Fibroblast of gingiva (primary cell): Measurements from ENCODE around the gene SPSB1.
A peak's percentile ranks its signal among the peaks of the same experiment; 100 is the strongest.

Experiments used
- DNase-seq: peaks from one replicate; pipeline ENCODE4 v3.0.0-alpha.2; 2011; ENCODE audit warnings: low read depth

SPSB1 gene

DNA sequence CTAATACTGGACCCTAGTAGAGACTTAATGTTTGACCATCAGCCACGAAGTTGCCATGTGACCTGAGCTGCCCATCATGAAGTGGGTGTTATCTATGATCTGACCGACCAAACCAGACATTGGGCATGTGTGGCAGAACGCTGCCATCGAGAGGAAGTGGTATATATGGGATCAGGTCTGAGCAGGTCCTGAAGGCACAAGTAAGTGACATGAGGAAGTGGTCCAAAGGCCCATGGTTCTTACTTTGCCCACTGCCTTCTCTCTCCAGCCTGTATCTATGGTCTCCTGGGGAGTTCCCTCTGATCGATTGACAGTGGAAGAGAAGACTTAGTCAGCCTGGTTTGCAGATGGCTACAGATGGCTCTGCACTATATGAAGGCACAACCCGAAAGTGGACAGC lies 7.9 kb downstream of the SPSB1 start:
- no peak for DNase-seq

DNA sequence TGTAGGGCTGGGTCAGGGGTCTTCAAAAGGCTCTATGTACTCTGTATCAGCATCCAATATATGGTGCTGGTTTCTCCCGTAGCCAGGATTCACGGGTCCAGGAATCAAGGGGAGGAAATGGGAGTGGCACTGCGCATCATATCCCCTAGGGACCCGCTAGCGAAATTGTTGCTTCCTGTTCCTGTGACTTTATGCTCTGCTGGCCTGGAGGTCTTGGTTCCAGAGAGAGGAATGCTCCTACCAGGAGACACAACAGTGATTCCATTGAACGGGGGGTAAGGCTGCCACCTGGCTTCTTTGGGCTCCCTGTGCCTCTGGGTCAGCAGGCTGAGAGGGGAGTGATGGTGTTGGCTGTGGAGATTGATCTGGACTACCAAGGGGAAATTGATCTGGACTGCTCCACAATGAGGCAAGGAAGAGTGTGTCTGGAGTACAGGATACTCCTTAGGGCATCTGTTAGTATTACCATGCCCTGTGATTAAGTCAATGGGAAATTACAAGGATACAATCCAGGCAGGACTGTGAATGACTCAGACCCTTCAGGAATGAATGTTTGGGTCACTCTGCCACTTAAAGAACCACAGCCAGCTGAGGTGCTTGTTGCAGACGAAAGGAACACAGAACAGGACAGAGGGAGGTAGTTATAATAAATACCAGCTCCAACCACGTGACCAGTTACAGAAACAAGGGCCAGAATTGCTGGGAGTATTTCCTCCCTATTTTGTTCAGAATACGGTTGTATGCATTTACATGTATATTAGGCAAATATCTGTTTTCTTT lies 10.2 kb downstream of the SPSB1 start:
- DNase-seq, result peak; percentile 86

DNA sequence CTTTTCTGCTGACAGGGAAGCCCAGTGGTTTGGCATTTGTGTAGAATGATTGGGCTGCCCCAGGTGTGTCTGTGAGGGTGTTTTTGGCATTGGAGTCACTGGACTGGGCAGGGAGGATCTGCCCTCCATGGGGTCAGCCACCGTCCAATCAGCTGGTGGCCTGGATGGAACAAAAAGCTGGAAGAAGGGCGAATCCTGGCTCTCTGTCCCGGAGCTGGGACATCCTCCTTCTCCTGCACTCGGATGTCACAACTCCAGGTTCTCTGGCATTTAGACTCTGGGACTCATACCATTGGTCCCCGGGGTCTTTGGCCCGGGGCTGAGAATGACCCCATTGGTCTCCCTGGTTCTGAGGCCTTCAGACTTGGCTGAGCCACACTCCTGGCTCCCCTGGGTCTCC lies 11.2 kb downstream of the SPSB1 start:
- DNase-seq, result no peak

DNA sequence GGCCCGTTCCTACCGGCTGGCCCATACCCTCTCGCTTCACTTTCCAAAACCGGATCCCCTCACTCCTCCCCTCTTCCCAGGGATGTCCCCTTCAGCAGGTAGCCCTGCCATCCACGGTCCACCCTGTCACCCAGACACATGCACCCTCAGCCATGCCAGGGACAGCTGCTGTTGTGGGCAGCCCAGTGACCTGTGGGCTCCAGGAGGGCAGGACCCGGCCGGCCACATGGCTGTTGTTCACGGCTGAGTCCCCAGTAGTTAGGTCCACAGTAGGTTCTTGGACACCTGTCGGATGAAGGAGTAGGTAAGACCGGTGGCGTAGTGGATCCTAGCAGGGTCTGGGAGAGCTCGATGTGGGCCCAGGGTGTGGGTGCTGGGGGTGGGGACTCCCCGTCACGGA lies 12.5 kb downstream of the SPSB1 start:
- DNase-seq, result no peak

DNA sequence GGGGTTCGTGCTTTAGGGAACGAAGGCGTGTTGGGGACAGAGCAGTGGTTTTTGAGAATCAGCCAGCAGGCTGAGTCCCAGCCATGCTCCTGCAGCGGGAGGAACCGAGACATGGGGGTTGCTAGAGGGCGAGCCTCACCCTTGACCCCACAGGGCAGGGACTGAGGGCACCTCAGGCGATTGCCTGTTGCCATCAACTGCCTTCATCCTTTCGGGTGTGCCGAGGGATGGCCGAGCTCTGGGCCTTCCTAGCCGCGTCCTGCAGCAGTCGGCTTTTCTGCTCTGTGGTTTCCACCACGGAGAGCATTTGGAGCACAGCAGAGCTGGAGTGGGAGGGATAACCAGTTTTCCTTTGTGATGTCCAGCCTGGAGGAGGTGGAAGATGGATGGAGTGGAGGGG lies 13.3 kb downstream of the SPSB1 start:
- no peak for DNase-seq

DNA sequence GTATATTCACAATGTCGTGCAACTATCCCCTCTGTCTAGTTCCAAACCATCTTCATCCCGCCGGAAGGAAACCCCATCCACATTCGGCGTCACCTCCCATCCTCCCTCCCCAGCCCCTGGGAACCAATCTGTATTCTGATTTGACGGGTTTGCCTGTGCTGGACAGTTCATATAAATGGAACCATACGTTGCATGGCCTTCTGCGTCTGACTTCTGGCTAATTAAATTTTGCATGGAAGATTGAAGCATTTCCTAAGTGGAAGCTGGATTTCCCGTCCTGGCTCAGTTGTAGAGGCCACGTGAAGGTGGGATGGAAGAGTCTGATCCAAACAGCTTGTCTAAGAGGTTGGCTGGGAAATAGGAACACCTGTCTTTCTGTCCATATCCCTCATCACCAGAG lies 14.6 kb downstream of the SPSB1 start:
- no peak for DNase-seq

DNA sequence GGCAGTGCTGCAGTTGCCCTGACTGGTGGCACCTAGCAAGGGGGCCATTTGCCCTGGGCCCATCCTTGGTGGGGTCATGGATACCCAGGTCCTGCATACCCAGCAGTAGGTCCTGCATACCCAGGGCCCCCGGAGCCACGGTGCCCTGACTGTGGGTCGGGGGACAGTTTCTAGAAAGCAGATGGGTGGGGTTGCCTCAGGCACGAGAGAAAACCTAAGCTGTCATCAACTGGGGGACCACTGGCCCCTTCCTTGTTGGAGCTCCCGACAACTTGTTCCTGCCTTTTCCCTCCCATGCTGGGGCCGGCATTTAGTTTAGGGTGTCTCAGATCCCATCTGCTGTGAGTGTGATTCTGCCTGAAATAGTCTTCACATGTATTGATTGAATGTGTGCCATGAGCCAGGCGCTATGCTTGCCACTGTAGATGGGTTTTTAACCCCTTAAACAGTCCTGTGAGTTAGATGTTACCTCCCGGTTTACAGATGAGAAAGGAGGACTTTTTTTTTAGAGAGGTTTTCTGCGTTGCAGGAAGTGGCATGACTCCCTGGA lies 15.6 kb downstream of the SPSB1 start:
- DNase-seq, result no peak

DNA sequence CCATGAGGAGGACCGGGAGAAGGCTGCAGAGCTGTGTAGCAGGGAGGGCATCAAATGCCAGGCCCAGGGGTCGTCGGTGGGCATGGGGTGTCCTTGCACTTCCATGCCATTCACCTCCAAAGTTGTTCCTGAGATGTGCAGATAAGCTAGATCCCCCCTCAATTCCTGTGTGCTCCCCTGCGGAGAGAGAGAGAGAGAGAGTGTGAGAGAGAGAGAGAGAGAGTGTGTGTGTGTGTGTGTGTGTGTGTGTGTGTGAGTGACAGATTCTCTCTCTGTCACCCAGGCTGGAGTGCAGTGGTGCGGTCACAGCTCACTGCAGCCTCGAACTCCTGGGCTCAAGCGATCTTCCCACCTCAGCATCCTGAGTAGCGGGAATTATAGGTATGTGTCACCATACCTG lies 16.4 kb downstream of the SPSB1 start:
- no peak for DNase-seq

DNA sequence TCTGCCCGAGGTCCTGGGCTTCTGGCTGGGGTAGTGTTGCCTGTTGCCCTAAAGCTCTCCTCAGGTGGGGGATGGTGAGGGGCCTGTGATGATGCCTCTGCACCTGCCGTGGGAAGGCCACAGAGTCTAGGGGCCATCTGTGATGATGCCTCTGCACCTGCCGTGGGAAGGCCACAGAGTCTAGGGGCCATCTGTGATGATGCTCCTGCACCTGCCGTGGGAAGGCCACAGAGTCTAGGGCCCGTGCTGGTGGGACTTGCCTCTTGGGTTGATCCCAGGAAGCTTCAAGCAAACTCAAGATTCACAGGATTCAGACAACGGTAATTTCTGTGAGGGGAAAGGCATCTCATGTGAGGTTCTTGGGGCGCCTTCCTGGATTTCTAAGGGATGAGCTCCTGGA lies 17.3 kb downstream of the SPSB1 start:
- DNase-seq, result no peak

DNA sequence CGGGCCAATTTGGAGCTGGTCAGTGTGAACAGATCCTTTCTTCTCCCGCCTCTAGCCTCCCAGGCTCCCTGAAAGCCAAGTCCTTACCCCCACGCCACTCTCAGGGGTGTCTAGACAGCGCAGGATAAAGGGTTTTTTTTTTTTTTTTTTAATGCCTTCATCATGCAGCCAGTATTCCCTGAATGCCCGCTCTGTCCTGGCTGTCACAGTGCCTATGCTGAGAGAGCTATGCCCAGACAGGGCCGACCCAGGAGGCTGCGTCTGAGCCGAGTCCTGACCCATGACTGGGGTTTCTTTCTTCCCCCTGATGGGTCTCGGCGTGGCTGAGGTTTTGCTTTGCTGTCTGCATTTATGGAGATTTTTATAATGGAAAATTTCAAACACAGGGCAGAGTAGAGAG lies 18.3 kb downstream of the SPSB1 start:
- DNase-seq, result no peak

DNA sequence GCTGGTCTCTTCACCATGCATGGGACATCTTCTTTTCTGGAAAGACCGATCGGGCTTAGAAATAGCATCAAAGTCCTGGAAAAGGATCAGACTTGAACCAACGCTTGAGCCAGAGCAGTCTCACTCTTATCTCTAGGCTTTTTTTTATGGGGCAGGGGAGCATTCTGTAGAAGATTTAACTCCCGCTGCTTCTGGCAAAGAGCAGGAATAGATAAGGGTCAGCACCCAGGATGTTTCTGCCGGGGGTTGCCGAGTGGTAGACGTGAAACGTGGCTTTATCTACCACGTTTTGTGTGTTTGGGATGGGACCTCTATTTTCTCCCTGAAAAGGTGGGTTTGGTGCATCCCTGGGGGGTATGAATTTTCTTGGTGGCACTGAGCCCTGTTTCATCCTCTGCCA lies 18.8 kb downstream of the SPSB1 start:
- no peak for DNase-seq

DNA sequence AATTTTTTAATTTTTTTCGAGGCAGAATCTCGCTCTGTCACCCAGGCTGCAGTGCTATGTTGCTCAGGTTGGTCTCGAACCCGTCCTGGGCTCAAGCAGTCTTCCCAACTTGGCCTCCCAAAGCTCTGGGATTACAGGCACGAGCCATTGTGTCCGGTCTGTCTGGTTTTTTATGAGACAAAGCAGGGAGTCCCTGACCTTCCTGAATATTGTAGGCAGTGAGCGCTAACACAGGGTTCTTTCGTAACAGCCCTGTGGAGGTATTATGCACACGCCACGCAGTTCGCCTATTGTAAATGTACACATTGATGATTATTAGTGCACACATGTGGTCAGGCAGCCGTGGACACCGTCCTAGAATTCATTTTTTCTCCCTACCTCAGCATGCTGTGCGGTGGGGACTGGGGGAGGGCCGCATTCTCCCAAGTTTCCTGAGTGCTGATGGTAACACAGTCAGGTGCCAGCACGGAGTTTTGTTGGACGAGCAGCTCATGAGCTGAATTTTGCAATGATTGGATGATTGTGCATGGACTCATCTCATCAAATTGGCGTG lies 19.6 kb downstream of the SPSB1 start:
- DNase-seq, result no peak

DNA sequence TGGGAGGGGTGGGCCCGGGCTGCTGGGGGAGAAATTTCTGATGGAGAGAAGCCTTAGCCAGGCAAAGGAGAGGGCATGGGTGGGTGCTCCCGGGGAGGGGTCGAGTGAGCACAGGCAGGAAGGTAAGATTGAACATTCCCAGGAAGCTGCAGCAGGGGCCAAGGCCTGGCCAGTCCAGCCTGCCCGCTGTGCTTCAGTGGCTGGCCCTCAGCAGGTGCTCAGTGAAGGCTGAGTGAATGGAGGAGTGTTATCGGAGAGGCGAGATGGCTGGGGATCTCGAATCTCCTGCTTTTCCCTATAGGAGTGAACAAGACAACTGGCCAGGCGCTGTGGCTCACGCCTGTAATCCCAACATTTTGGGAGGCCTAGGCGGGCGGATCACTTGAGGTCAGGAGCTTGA lies 20.9 kb downstream of the SPSB1 start:
- DNase-seq, result no peak

DNA sequence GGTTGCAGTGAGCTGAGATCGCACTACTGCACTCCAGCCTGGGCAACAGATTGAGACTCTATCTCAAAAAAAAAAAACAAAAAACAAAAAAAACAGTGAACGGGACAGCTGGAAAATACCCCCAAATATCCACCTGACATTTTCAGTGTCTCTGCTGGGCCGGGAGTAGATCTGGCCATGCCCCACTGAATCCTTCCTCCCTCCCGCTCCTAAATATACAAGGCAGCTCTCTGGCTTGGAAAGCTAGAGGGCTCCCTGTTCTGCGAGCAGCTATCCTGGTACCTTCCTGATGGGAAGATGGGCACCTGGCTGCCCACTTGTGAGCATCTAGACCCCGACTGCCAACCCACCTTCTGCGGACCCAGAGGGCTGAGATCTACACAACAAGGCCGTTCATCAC lies 21.4 kb downstream of the SPSB1 start:
- no peak for DNase-seq

DNA sequence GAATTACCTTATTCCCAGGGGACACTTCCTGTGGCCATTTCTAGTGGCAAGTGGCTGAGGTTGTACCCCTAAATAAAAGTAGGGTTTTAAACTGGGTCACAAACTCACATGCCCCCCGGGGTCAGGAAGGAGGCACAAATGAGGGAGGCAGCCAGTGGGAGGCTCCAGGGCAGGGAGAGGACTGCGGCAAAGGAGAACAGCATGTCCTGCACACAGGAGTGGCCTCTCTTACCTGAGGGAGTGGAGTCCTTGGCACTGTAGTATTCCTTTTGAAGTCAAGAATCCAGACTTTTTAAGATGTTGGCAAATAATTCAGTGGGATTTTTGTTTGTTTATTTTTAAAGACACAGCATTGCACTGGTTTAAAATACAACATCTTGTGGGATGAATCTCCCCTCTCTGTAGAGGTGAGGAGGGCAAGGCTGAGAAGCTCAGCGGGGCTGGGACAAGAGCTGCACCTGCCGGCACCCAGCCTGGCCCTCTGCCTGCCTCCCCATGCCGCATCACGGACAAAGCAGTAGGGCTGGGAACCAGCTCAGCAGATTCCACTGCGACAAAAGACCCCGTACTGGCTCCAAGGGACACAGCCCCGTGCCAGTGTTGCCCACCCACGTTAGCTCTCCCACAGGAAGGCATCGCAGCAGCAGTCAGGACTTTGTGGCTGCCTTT lies 22.2 kb downstream of the SPSB1 start:
- DNase-seq, result no peak

DNA sequence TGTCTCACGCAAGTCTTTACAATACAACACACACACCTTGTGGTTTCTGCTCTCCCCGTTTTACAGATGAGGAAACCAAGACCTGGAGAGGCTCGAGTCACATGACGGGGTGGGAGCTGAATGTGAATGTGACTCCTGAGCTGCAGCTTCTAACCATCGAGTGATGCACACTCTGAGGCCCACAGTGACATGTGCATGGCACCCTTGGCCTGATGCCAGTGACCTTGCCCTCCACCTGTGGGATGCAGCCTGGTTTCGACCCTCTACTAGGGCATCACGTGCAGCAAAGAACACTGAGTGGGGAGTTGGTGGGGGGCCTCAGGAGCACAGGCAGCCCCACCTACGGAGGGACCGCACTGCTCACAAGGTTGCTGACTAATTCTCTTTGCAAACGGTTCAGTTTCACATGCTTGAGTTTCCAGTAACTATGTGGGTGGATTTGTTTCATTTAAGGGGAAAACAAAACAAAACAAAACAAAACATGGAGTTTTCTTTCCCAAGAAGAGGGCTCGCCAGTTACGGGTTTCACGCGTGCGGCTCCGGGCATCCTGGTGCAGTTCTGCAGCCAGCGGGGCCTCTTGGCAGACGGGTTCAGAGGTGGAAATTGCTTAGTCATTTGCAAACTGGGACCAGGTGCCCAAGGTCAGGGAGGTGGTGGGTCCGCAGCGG lies 22.9 kb downstream of the SPSB1 start:
- DNase-seq, result peak; percentile 84

DNA sequence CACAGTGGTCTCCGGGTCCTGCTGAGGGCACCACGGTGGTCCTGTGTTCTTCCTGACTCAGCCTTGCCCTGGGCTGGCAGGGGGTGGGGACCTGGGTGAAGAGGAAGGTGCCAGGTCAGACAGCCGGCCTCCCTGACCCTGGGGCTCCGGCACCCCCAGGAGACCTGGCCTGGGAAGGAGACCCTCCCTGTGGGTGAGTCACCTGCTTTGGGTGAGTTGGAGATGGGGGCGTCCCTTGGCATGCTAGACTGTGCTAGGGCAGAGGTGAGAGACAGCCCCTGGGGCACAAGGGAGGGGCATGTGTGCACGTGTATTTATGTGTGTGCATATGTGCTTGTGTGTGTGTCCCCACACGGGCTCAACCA lies 23.4 kb downstream of the SPSB1 start:
- no peak for DNase-seq

DNA sequence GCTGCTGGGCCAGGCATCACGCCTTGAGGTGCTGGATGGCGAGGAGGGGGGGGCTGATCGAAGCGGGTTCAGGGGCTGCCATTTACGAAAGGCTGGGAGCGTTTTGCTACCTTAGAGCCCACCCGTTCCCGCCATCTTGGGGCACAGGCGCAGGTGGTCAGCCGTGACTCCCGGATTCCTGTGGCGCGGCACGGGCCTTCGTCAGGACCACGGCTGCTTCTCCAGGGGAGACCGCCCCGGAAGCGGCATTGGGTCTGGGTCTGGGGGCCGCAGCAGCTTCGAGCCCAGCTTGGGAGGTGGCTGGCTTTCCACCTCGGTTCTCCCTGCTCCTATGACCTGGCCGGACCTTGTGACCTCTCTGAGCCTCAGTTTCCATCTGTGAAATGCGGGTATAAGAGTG lies 23.8 kb downstream of the SPSB1 start:
- no peak for DNase-seq

DNA sequence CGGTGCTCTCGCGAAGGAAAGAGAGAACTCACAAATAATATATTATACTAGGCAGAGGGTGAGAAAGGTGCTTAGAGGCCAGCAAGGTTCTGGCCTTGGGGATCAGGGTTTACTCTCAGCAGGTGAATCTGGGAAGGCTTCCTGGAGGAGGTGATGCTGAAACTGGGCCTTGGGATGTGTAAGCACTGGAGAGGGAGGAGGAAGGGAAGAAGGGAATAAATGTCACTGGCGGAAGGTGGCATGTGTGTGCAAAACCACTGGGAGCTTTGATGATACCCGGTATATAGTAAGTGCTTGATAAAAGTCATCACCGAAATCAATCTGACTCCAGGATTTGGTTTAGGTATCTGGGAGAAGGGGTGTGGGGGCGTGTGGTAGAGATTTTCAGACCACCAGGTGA lies 24.4 kb downstream of the SPSB1 start:
- DNase-seq, result no peak

DNA sequence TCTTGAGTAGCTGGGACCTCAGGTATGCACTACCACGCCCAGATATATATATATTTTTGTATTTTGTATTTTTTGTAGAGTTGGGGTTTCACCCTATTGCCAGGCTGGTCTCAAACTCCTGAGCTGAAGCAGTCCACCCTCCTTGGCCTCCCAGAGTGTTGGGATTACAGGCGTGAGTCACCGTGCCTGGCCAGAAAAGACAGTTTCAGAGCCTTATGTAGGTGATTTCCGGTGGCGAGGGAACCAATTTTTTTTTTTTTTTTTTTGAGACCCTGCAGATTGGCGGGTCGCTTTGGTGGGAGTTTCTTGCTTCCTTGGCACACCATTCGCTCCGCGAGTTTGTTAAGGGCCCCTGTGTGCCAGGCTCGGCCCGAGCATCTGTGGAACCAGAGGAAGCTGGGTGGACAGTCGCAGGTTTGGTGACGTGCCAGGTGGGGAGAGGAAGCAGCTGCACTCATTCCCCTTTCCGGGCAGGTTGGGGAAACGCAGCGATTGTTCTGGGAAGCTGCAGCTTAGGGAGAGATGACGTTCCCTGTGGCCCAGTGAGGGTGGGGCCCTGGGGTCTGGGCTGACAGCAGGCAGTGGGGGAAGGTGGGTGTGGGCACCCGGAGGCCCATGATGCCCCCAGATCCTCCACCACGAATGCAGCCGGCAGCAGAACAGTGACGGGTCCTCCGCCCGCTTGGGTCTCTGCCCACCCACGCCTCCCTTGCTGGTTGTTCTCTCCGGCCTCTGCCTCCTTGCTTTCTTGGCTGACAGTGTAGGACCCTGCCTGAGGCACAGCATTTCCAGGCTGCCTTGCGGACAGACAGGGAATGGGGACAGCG lies 25.1 kb downstream of the SPSB1 start:
- peak; percentile 42 for DNase-seq

DNA sequence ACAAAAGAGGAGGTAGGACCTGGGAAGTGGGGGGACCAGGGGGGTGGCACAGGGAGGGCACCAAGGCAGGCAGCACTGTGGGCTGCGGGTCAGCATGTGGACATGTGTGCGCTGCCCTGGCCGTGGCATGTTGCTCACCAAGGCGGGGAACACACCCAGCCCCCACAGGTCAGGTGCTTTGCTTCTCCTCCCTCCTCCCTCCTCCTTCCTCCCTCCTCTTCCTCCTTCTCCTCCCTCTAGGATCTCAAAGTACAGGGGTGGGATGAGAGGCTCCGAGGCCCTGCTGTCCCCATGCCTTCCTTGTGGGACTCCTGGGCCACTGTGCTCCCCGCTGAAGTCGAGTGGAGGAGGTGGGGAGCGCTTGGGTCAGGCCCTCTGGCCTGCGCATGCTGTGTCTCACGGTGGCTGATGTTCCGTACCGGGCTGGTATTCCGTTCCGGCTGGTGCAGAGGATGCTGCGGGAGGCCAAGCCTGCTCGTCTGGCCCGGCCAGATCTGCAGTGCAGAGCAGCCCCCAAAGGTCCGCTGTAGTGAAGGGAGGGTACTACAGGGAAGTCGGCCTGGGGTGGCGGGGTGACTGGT lies 26.6 kb downstream of the SPSB1 start:
- DNase-seq, result no peak
